ENCODE measurements around the gene RECQL5. TPM values are rescaled to one million over a fixed set of nuclear protein-coding genes. Genes with fewer than 3 reads are reported as not detected.

The RECQL5 gene
- total and polyA plus RNA-seq, 2 of the 8 experiments (the other 6 are each of a cell fraction or from before 2014, with no cell fraction given), result 15.1 to 41.1 TPM

DNA sequence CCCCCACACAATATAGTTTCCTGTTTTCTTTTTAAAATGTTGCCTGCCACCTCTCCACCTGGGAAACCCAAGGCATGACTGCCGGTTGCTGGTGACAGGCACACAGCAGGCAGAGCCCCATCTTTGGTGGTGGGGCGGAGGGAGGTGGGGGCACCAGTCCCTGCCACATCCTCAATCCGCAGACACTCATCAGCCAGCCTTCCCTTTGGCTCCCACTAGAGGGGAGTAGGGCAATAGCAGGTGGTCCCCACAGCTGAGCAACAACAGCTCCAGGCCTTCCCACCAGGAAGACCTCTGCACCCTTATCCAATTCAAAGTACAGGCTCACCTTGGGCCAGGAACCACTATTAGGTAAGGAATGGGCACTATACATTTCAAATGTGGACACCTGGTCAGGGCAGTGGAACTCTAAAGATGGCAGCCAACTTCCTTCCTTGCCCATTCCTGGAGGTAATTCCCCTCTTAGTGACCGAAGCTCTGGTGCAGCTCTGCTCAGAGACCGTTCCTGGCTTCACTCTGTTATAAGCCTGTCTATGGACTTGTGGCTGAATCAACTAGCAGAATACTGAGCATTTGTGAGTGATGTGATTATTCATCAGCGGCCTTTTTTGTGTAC, 13.9 kb downstream of the RECQL5 start (continued):
- TF ChIP-seq RXRA (IDR thresholded peaks at IDR 0.05; ENCODE audit: insufficient read depth, low read depth, low read length), result no peak
- TF ChIP-seq BACH1 (IDR thresholded peaks at IDR 0.05; ENCODE audit: low read length), result no peak
- TF ChIP-seq TEAD4 (IDR thresholded peaks at IDR 0.05; ENCODE audit: low read depth, low read length), result no peak
- TF ChIP-seq KDM5A (IDR thresholded peaks at IDR 0.05; ENCODE audit: low read length), result no peak
- peak; percentile 69 to 77 for TF ChIP-seq RAD21 (IDR thresholded peaks at IDR 0.05 in 1 of 2, conservative IDR thresholded peaks at IDR 0.05 in 1 of 2; ENCODE audit: low read depth in 2 of 2, low read length in 2 of 2)
- TF ChIP-seq, protein P1, sequence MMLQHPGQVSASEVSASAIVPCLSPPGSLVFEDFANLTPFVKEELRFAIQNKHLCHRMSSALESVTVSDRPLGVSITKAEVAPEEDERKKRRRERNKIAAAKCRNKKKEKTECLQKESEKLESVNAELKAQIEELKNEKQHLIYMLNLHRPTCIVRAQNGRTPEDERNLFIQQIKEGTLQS (IDR thresholded peaks at IDR 0.05; ENCODE audit: insufficient read depth, low read depth, low read length), result no peak
- no peak for TF ChIP-seq MAFK (IDR thresholded peaks at IDR 0.05; ENCODE audit: low read depth, low read length)
- no peak for TF ChIP-seq ASH2L (IDR thresholded peaks at IDR 0.05; ENCODE audit: low read length)
- TF ChIP-seq, protein P2, sequence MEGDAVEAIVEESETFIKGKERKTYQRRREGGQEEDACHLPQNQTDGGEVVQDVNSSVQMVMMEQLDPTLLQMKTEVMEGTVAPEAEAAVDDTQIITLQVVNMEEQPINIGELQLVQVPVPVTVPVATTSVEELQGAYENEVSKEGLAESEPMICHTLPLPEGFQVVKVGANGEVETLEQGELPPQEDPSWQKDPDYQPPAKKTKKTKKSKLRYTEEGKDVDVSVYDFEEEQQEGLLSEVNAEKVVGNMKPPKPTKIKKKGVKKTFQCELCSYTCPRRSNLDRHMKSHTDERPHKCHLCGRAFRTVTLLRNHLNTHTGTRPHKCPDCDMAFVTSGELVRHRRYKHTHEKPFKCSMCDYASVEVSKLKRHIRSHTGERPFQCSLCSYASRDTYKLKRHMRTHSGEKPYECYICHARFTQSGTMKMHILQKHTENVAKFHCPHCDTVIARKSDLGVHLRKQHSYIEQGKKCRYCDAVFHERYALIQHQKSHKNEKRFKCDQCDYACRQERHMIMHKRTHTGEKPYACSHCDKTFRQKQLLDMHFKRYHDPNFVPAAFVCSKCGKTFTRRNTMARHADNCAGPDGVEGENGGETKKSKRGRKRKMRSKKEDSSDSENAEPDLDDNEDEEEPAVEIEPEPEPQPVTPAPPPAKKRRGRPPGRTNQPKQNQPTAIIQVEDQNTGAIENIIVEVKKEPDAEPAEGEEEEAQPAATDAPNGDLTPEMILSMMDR (IDR thresholded peaks at IDR 0.05; ENCODE audit: control extremely low read depth in 1 of 3, insufficient read depth in 1 of 3, low read depth in 1 of 3, low read length in 3 of 3), result peak; percentile 92 to 94 (median 93)
- TF ChIP-seq CBX5 (IDR thresholded peaks at IDR 0.05; ENCODE audit: low read depth, low read length), result no peak
- TF ChIP-seq GTF2F1 (IDR thresholded peaks at IDR 0.05; ENCODE audit: borderline replicate concordance, low read depth, low read length), result no peak
- no peak for TF ChIP-seq CHD2 (IDR thresholded peaks at IDR 0.05; ENCODE audit: low read length)
- no peak for TF ChIP-seq HDAC6 (IDR thresholded peaks at IDR 0.05; ENCODE audit: low read depth, low read length)
- TF ChIP-seq, protein P3, sequence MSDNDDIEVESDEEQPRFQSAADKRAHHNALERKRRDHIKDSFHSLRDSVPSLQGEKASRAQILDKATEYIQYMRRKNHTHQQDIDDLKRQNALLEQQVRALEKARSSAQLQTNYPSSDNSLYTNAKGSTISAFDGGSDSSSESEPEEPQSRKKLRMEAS (IDR thresholded peaks at IDR 0.05), result 0 out of 2 replicates have a peak, but pooled peaks have one; percentile 11

All from H1 (cell line).